GM12878 (cell line): ENCODE results near the gene NLE1. TPM values are rescaled to one million over a fixed set of nuclear protein-coding genes. Genes with fewer than 3 reads are reported as not detected.

ENCODE experiments used
- ATAC-seq: fragments of 200-7000 bp; cut with Tn5 transposase; 3 replicates; pipeline ENCODE4 v1.9.1; 2020; ENCODE audit warnings: mild to moderate bottlenecking, moderate library complexity
- BruUV-seq: library from RNA; stranded (reverse); fragments of 400-500 nt; replicated peaks from 2 replicates; lab custom pipeline; 2021; lab: Mats Ljungman, UMichigan
- CTCF ChIA-PET: fragments of 300-600 bp; sonication (Branson Sonifier 250); formaldehyde crosslinking; extraction: SDS; loops from one replicate; lab custom pipeline; 2021; ENCODE audit warnings: inconsistent platforms; lab: Yijun Ruan, JAX
- POLR2A ChIA-PET: fragments of 350-600 bp; formaldehyde crosslinking; extraction: SDS; loops from one replicate; lab custom pipeline; 2021; ENCODE audit warnings: inconsistent platforms; lab: Charles Lee
- RAD21 ChIA-PET: fragments of 300-600 bp; sonication (Branson Sonifier 250); formaldehyde crosslinking; loops from one replicate; lab custom pipeline; 2023; ENCODE audit warnings: antibody characterized with exemption; ENCODE audit not compliant: unreplicated experiment; lab: Charles Lee
- SMC1A ChIA-PET: fragments of 300-600 bp; sonication (Branson Sonifier 250); formaldehyde crosslinking; loops from one replicate; lab custom pipeline; 2023; ENCODE audit not compliant: unreplicated experiment, uncharacterized antibody; lab: Charles Lee
- DNase-seq: peaks from one replicate; pipeline ENCODE4 v3.0.0-alpha.2; 2011; ENCODE audit warnings: low read depth, low spot score
- FAIRE-seq: peaks from 3 replicates; lab custom pipeline; 2011; peaks lifted over from hg19 to GRCh38; lab: Jason Lieb, UNC
- H2AFZ ChIP-seq: 2 replicates; pipeline ENCODE4 v1.6.0; 2011; ENCODE audit warnings: low read depth, low read length, control low read depth; ENCODE audit not compliant: control insufficient read depth
- H3K27ac ChIP-seq: 2 replicates; pipeline ENCODE4 v1.5.1; 2011; ENCODE audit warnings: control low read depth; ENCODE audit not compliant: control insufficient read depth, insufficient read depth
- H3K27me3 ChIP-seq, 2 experiments: replicated peaks in 1 of 2; 2 replicates each; pipeline versions ENCODE4 v1.6.0 to v1.6.1; 2011; ENCODE audit warnings: low read length in 1 of 2; ENCODE audit not compliant: control insufficient read depth in 2 of 2, insufficient read depth in 2 of 2
- H3K36me3 ChIP-seq, 2 experiments: 2 replicates each; pipeline ENCODE4 v1.5.1; 2011; ENCODE audit warnings: low read length in 1 of 2; ENCODE audit not compliant: control insufficient read depth in 2 of 2, insufficient read depth in 2 of 2
- H3K4me1 ChIP-seq: 2 replicates; pipeline ENCODE4 v1.6.1; 2011; ENCODE audit warnings: mild to moderate bottlenecking, low read length, moderate library complexity, mixed read lengths; ENCODE audit not compliant: control insufficient read depth, insufficient read depth
- H3K4me2 ChIP-seq: 2 replicates; pipeline ENCODE4 v1.6.0; 2011; ENCODE audit warnings: control low read depth; ENCODE audit not compliant: control insufficient read depth, insufficient read depth
- H3K4me3 ChIP-seq: fragments of 200-600 bp; sonication (generic); 2 replicates; pipeline ENCODE4 v1.5.1; 2016
- H3K79me2 ChIP-seq: 2 replicates; pipeline ENCODE4 v1.6.0; 2011; ENCODE audit warnings: low read length; ENCODE audit not compliant: control insufficient read depth, insufficient read depth
- H3K9ac ChIP-seq: 2 replicates; pipeline ENCODE4 v1.8.0; 2011; ENCODE audit warnings: low read length, control low read depth, mixed read lengths; ENCODE audit not compliant: control insufficient read depth, insufficient read depth
- H3K9me3 ChIP-seq: replicated peaks from 3 replicates; pipeline ENCODE4 v1.5.1; 2011; ENCODE audit warnings: mild to moderate bottlenecking, low read length; ENCODE audit not compliant: control insufficient read depth, insufficient read depth
- H4K20me1 ChIP-seq: 2 replicates; pipeline ENCODE4 v1.6.0; 2011; ENCODE audit not compliant: control insufficient read depth, insufficient read depth
- FOXK2 ChIP-seq: fragments of 450-650 bp; IDR thresholded peaks from 2 replicates; pipeline ENCODE4 v1.6.1; 2017; ENCODE audit warnings: mild to moderate bottlenecking, moderate library complexity
- HDAC6 ChIP-seq: fragments of 200-600 bp; sonication (generic); IDR thresholded peaks from one replicate; pipeline ENCODE4 v1.8.0; 2017; ENCODE audit warnings: antibody characterized with exemption; ENCODE audit not compliant: unreplicated experiment
- NKRF ChIP-seq: fragments of 450-650 bp; conservative IDR thresholded peaks from 2 replicates; pipeline ENCODE4 v1.6.1; 2017; ENCODE audit warnings: mild to moderate bottlenecking, moderate library complexity
- NR2F1 ChIP-seq: fragments of 450-650 bp; conservative IDR thresholded peaks from 2 replicates; pipeline ENCODE4 v1.6.1; 2017; ENCODE audit warnings: mild to moderate bottlenecking
- PKNOX1 ChIP-seq: fragments of 450-650 bp; IDR thresholded peaks from 2 replicates; pipeline ENCODE4 v1.6.1; 2016; ENCODE audit warnings: mild to moderate bottlenecking
- REST ChIP-seq: IDR thresholded peaks from 2 replicates; pipeline ENCODE4 v1.6.1; 2012; ENCODE audit warnings: mild to moderate bottlenecking, low read depth, low read length
- TBL1XR1 ChIP-seq: IDR thresholded peaks from 2 replicates; pipeline ENCODE4 v1.6.1; 2012; ENCODE audit warnings: low read depth, low read length, improper control_type of control experiment
- YY1 ChIP-seq: IDR thresholded peaks from 2 replicates; pipeline ENCODE4 v1.6.1; 2011; ENCODE audit warnings: low read depth, mild to moderate bottlenecking, low read length
- ZBED1 ChIP-seq: IDR thresholded peaks from 2 replicates; pipeline ENCODE4 v1.6.1; 2016; ENCODE audit warnings: borderline replicate concordance
- WGBS: methylation state at CpG from one replicate; pipeline ENCODE4 v1.1.6; 2016; ENCODE audit warnings: low lambda C conversion rate; ENCODE audit not compliant: insufficient replicate concordance, insufficient coverage; ENCODE audit errors: missing lambda C conversion rate; 5-methylcytosine and 5-hydroxymethylcytosine counted together
- in situ Hi-C: fragments of 300-500 bp; cut with MboI; formaldehyde crosslinking; loops from 9 replicates; pipeline ENCODE4 v1.14.3; 2018; ENCODE audit warnings: mixed read lengths
- intact Hi-C: fragments of 100-400 bp; cut with micrococcal nuclease; formaldehyde crosslinking; loops from one replicate; pipeline ENCODE4 v1.14.2; 2022; ENCODE audit not compliant: unreplicated experiment
- polyA plus RNA-seq, 11 experiments: library from polyadenylated mRNA; depleted of rRNA in 4 of 11; unstranded in 6 of 11; stranded (reverse) in 5 of 11; fragments of >200 nt; fragmentation: Nextera tagmentation in 4 of 11; fragmentation: Illumina TruSeq in 1 of 11; extraction: Ambion mirVana in 4 of 11; extraction: Trizol in 1 of 11; gene quantifications; 1 replicate in 1 of 11; 2 replicates in 10 of 11; pipeline versions ENCODE4 v1.2.1 to v1.2.3, GENCODE V29; 2011 to 2016; ENCODE audit warnings: inconsistent platforms in 2 of 11, missing spikeins in 2 of 11, low read depth in 1 of 11
- total RNA-seq, 4 experiments: library from RNA; depleted of rRNA in 3 of 4; stranded (reverse); fragments of >200 nt in 3 of 4; fragmentation: Illumina TruSeq in 1 of 4; extraction: Trizol in 1 of 4; gene quantifications; 2 replicates each; pipeline versions ENCODE4 v1.2.1 to v1.2.3, GENCODE V29; 2013 to 2021

Gene NLE1
- total and polyA plus RNA-seq, 10 of the 15 experiments (the other 5 are each of a cell fraction or from before 2014, with no cell fraction given), result 2.4 to 33.5 (median 17.6) TPM

- no peak for TF ChIP-seq PKNOX1
- TF ChIP-seq YY1, result no peak
- TF ChIP-seq NR2F1, result no peak
- no peak for TF ChIP-seq FOXK2
- no peak for TF ChIP-seq NKRF
- no peak for TF ChIP-seq TBL1XR1
Observed at GRCh38 chr17:35155246-35155645, 13.1 kb upstream of the NLE1 start (continued).

- no peak for FAIRE-seq
- no peaks in the 10 kb centered on the region for H3K36me3 ChIP-seq
- H3K4me2 ChIP-seq, result no peak overlapping the region
- BruUV-seq, result no TSS peak
- CTCF ChIA-PET, result interaction anchor here (0.6 kb wide), 1 partner anchor 11 kb away, joined by 3 read pairs; no protein-coding TSS in a partner anchor
- no peak overlapping the region for H3K27ac ChIP-seq
- no peak for DNase-seq
- intact Hi-C loops, result no loop called here
- H2AFZ ChIP-seq, result no peak overlapping the region
- in situ Hi-C loops, result no loop called here
- ATAC-seq, result no peak
- no peak for TF ChIP-seq ZBED1
- no peak for TF ChIP-seq HDAC6
- no peak for TF ChIP-seq REST
- no peak for TF ChIP-seq PKNOX1
- peaks cover 0 to under 1% of the 10 kb centered on the region in 2 experiments; a peak in 1 of 4 replicates for H3K27me3 ChIP-seq
- SMC1A ChIA-PET, result no interaction called here
- H3K9me3 ChIP-seq, result no peaks in the 10 kb centered on the region
- H4K20me1 ChIP-seq, result no peaks in the 10 kb centered on the region
- H3K9ac ChIP-seq, result no peak overlapping the region
- no peak overlapping the region for H3K4me3 ChIP-seq
- POLR2A ChIA-PET, result no interaction called here
- H3K4me1 ChIP-seq, result no peaks in the 10 kb centered on the region
- WGBS, result 43% methylated on average over 13 of the region's 13 CpGs
- H3K79me2 ChIP-seq, result no peaks in the 10 kb centered on the region
- RAD21 ChIA-PET, result no interaction called here
Observed at GRCh38 chr17:35154196-35155165, 12.4 kb upstream of the NLE1 start.
